NCI-H446 (cell line): Measurements from ENCODE around the gene GAB1.
"Not testable (repeated sequence)": the region's sequence is repeated elsewhere in the genome, so short reads cannot be mapped to it uniquely, and the experiment has no call there.

Experiments
- DNase-seq, 2 experiments: peaks; one replicate each; lab custom pipeline; 2025; lab: John Stamatoyannopoulos, UW

Gene GAB1

DNA sequence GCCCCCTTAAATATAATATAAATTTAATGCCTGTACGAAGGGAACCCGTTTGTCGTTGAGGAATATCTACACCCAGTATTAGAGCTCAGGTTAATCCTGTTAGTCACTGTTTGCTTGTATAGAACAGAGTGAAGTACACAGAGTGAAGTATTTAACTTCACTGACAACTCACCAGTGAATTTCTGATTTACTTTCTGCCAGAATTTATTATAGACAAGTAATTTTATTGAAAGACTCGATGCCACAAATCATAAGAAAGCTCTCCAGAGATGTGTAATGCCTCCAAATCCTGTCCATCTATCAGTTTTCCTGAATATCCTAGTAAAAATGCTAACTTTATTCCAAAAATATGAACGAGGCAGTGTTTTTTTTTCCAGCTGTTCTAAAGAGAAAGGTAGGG lies 1.6 kb downstream of the GAB1 start:
- no peak for DNase-seq

DNA sequence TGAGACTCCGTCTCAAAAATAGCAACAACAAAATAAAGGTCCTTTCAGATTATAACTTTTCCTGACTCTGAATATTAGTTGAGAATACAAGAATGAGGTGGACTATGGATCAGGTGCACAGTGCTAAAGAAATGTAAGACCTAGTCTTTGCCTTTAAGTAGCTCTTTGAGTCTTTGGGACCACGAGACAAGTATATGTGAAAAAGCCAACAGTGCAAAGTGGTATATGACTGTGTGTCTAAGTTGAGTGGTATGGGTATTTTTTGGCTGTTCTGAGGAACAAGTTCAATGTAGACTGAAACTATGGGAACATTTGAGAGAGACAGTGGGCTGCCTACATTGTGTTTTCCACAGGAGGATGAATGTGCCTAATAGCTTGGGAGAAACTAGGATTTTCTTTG lies 2.8 kb downstream of the GAB1 start:
- no peak for DNase-seq

DNA sequence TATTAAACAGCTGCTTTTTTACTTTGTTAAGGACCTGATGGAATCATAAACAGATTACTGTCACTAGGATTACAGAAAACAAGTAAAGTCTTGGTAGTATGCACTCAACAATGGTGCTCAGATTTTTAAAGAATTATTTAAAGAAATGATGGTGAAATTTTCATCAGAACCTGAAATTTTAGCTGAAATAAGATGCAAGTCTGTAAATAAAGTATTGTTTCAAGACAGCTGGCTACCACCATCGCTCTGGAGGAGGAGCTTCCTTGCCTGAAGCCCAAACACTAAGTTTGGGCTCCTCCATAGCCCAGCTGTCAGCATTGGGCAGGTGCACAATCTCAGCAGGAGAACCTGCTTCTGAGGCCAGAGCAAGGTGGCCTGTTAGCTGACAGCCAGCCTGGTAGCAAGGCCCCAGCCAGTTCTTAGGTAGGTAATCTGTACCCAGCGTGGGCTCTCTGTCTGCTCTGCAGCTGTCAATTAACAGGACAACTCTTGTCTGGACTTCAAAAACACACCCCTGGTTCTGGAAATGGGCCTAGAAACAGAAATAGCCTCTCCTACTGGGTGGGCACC lies 4.6 kb downstream of the GAB1 start:
- no peak for DNase-seq

DNA sequence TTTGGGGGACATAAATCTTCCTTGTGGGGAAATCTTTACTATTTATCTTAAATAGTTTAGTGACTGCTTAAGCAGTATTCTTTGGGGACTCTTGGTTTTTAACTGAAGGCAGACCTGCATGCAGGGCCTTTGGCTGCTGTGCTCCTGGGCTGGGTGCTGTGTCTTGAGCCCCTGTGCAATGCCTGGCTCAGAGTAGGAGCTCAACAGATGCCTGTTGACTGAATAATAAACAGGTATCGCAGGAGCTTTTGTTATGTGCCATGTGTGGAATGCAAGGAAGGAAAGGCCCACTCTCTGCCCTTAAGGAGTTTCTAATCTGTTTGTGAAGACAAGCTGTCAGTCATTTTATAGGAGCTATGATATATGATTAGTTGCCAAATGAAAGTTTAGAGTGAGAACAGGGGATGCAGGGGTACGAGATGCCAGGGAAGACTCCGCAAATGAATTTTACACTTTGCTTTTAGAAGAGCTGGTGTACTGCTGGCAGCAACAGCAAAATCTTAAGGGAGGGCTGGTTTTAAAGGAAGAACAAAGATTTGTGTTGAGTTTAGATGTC lies 6.7 kb downstream of the GAB1 start:
- DNase-seq, result no peak

DNA sequence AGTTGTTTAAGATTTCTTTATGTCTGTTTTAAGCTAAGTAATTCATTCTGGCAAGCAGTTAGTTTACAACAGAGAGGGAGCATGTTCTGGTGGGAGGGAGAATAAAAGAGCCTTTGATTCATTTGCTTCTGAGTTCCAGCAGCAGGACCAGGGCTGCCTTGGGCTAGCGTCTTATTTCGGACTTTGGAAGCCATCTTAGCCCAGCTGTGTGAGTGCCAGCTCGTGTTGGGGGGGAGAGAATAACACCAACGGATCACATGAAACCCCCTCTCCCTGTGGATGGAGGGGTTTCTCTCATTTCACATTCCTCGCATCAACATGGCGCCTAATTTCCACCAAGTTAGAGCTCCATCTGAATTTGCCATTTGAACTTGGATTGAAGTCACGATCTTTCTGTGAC lies 7.4 kb downstream of the GAB1 start:
- no peak for DNase-seq

DNA sequence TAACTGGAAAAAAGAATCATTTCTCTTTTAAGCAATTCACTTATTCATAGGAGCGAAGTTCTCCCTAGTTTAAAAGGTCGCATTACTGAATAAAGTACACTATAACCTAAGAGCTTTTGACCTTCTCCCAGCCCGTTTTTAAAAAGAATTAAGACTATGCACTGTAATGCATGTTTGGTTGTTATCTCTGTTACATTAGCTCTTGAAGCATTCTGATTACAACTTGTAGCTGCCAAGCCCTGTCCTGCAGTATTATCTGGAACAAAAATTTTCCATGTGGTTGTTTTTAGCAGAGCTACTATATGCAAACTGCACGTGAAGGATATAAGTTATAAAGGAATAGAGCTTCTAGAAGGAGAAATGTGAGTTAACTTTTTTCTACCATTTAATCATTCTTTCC lies 8.1 kb downstream of the GAB1 start:
- no peak for DNase-seq

DNA sequence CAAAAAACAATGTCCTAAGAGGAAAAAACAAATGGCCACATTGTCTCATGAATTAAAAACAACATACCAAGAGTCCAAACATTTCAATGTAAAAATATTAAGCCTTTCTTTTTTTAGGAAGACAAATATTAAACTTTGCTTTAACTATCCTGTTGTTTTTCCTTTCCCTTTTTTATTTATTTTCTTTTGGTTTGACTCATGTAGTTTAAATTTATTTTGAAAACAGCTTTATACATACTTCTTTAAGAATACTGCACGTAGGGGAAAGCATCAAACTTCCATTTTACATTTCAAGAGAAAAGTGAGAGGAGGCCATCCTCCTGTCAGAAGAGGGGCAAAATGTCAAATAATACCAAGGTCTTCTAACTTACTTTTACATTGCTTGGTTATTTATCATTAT lies 8.7 kb downstream of the GAB1 start:
- no peak for DNase-seq

DNA sequence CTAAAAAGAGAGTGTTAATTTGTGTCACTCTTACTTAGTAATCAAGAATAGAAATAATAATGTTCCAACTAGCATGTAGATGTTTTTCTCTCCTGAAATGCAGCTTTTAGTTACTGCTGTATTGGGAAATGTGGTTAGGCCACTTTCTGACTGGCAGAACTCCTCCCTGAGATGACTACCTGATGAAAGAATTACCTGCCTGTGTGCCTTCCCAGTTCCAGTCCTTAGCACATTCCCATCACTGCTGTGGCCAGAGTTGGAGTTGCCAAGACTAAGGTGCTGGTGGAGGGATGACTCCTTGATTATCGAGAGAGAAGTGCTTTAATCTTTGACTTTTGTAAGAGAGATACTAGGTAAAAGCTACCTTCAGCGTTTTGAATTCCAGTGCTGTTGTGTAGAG lies 9.5 kb downstream of the GAB1 start:
- no peak for DNase-seq

DNA sequence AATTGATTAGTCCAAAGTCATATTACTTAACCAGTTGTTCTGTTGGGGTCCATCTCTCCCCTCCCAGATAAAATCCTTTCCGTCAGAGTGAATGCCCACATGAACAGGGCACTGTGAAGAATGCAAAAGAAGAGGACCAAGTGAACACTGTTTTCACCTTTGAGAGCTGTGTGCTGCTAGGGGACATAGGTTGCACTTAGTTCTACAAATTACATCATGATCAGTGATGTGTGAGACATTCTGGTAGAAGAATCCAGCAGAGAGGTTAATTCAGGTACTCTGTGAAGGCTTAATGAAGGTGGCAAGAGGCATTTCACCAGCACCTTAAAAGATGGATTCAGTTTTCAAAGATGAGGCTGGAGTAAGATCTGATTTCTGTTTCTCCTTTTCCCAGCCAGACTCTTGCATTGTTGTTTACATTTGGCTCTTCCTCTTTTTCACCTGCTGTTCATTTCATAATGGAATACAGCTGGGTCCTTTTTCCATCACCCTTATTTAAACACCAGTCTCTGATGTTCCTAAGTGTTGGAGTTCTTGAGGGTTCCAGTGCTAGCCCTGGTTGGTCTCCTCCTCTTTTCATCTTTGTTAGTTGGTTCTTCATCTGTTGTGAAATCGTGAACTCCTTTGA lies 10.9 kb downstream of the GAB1 start:
- no peak for DNase-seq

DNA sequence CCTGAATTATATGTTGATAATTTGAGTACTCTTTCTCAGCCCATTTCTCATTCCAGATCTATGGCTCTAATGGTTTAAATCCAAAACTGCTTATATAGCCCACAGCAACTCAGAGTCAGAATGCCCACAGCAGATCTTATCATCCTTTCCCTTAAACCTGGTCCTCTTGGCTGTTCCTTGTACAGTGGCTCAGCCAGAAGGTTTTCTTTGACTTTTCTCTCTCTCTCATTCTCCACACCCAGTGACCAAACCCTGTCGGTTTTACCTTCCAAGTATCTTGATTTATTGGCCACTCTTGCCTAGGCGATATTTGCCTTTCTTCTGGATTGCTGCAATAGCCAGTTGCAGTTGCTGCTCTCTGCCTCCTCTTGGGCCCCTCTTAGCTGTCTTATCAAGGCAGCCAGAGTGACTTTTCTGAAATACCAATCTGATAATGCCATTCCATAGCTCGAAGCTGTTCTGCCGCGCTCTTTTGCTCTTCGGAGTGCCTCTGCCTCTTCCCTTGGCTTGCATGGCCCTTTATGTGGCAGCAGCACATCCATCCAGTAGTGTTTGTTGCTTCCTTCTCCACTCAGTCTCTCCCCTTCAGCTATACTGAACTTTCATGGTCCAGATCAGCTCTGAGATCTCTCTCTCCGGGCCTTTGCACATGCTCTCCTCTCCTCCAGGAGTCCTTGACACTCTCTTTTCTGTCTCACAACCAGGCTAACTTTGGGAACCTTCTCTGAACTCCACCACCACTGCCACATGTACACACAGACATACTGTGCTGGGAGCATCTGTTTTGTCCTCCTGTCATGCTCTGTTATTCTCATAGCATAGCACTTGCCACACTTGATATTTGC lies 11.8 kb downstream of the GAB1 start:
- DNase-seq, result no peak

DNA sequence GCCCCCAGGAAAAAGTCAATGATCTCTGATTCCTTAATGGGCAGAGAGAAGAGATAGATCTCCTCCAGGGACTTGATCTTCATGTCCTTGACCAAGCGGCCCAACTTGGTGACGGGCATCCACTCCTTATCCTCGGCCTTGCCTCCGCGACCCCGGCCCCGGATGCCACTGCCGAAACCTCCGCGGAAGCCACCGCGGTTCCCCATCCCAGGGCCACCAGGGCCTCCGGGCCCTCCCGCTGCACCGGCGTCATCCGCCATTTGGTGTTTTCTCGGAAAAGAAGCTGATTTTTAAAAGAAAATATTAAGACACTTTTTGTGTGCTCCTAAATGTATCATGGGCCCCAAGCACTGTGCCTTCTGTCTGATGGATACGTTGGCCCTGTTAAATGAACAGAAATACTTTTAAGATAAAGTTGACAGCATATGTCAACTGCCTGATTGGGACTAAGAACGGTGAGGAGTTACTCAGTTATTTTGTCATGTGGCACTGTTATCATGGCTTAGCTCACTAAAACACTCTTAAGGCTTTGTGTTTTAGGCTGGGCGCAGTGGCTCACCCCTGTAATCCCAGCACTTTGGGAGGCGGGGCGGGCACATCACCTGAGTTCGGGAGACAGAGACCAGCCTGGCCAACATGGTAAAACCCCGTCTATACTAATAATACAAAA lies 13.3 kb downstream of the GAB1 start:
- DNase-seq, result not testable (repeated sequence)

DNA sequence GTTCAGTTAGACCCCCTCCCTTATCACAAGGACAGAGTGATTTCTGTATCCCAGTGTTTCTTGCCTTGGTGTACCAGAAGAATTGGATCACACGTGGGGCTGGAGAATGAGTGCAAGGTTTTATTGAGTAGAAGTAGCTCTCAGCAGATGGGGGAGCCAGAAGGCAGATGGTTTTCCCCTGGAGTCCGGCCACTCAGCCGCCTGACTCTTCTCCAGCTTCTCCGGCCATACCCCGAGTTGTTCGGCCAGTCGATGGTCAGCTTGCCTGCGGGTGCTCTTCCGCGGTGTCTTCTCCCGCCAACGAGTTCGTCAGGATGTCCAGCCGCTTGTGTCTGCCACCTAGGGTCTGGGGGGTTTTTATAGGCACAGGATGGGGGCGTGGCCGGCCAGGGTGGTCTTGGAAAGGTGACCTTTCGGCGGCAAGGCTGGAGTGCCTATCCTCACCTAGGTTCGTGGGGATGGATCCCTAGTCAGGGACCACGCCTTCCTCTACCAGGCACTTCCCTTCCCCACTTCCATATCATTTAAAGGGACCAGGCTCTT lies 14.5 kb downstream of the GAB1 start:
- no peak for DNase-seq

DNA sequence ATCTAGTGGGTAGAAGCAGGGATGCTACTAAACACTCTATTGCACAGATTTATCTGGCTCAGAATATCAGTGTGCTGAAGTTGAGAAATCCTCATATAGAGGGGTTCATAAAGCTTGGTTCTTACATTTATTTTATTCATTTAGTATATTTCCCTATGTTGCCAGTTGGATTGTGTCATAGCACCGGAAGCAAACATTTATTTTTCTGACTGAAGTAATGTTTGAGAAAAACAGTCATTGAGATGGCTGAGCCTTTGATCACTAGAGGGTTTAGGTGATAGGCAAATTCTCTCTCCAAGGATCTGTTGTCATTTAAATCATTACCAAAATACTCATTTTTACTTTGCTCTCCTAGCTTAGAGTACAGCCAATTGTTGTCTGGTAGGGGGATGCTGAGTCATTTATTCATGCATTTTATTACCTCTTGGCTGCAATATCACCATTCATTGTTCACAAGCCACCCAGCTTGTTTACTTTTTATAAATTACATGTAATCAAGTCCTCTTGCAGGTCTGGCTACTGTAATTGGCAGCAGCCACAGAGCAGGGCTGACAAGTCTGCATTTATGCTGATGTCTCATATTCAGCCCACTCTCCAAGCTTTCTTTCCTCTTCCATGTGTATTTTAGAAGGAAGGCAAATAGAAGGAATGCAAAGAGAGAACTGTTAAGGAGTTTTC lies 15.2 kb downstream of the GAB1 start:
- peak in 1 of 2 experiments; percentile 13 for DNase-seq

DNA sequence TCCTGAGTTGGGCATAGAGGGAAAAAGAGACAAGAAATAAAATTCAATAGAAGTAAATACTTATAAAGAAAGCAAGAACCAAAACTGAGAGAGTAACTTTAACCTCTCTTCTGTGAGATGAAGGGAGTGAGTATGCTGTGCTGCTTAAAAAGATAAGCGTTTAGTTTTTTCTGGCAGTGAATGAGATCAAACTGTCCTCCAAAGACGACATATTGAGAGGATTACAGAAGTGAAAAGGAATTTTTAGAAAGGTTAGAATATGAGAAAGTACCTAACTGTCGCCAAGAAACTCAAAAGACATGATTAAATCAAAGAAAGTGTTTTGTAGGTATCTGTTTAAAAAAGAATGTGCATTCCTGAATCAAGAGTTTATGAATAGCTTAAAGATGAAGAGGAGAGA lies 16.0 kb downstream of the GAB1 start:
- no peak for DNase-seq

DNA sequence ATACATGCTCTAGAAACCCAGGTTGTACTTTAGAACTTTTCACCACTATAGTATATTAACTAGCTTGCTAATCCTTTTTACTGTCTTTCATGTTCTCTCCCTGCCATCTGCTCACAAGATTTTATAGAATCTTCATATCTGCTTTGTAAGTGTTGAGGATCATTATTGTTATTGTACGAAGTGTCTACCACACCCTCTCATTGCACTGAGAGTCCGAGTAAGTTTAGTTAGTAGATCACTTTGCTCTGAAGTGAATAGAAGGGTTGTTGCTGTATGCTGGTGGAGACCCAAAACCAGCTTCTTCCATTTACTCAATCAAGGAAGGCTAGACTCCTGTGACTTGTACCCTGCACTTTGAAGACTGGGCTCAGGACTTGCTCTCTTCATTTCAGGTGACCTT lies 17.1 kb downstream of the GAB1 start:
- DNase-seq, result no peak

DNA sequence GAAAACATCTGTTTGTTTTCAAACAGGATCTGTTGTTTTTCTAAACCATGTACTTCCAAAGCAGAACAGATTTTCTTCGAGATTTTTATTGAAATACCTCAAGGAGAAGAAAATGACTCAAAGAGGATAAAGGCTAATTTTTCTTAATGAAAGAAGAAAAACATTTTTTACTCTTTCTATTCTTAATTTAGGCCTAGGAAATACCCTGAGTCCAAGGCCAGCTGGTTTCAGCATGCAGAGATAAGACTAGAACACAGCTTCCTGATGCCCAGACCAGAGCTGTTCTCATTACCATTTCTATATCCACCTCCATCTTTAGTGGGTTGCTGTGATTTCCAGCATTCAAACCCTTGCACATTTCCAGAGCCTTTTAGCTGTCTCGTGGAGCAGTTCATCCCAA lies 18.3 kb downstream of the GAB1 start:
- no peak for DNase-seq

DNA sequence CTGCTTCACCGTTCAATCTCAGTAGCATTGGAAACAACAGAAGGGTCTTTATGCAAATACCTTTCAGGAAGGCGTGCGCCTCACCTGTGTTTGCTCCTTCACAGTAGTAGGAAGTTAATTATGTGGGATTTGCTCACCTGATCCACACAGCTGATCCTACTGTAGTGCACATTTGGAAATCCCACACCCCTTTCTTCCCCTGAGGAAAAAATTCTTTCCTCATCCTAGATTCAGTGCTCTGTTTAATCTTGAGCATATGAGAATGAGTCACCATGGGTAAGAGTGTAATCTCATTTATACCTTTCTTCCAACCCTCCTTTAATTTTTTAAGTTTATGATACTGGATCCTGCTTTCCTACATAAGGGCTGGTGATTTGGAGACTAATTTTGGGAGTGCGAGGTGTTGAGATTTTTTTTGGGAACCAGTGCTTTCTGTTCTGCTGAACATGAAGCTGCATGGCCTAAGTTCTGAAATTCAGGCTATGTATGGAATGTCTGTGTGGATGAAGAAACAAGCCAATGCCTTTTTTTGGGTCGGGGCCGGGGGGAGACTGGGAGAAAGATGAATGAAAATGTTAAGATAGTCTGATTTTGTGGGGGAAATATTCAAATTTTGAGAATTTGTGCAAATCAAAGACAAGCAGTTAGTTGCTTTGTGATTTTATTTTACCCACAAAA lies 19.0 kb downstream of the GAB1 start:
- no peak for DNase-seq

DNA sequence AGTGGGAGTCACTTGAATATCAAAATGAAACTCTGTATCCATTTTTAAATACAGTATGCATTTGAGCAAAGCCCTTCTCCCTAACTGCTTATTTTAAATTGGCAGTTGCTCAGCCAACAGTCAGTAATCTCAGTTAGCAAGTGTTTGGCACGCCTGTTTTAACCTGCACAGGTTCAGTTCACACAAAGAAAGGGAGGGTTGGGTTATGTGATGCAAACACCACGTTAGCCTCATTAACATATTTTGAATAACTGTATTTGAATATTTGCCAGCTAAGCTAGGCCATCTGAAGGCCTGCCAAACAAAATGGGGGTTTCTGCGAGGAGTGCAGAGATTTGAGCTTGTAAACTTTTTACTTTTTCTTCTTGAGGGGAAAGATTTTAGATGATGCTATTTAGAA lies 19.8 kb downstream of the GAB1 start:
- peak in 1 of 2 experiments; percentile 15 for DNase-seq

DNA sequence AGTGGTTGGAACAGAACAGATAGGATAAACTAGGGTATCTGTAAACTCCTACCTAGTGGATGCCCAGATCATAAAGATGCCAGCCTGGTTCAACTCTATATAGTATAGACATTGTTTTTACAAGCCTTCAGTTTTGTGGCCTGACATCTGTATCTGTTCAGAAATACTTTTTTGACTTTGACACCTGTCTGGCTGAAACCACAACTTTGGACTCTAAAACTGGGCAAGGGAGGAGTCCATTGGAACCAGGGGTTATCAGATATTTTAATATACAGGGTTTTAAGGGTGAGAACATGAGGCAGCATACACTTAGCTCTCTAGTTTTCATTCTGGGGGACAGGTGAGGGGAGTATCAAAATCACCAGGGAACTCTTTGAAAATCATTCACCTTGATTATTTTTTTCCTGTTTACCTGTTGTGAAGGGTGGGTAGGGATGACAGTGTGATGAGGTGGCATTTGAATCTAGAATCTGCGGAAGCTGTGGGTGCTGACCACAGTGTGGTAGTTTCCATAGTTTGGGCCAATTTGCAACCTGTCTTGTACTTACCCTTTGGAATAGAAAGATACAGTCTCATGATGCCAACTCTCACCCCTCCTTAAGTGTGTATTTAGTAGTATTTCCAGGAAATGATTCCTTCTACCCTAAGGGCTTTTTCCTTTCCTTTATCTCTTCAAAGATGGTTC lies 20.6 kb downstream of the GAB1 start:
- DNase-seq, result no peak

DNA sequence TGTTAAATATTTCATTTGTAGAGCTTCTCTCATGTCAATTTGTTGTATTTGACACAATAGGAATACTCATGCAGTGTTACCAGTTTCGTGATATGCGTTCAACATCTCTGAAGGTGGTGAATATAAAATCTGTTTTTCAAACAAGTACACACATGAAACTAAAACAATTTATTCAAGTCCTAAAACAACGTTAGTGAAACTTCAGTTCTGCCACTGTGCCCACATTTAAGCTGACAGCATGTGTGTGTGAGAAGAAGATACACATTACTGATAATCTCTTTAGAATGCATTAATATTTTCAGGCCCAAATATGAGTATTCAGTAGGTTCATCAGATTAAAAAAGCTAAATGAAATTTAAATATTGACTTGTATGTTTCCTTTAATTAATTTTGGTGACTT lies 21.7 kb downstream of the GAB1 start:
- DNase-seq, result no peak
